LNCaP clone FGC (cell line): ENCODE results near the gene DYSF.

ENCODE experiments used
- DNase-seq: peaks from one replicate; pipeline ENCODE4 v3.0.0-alpha.2; 2011; ENCODE audit warnings: low read depth
- H3K4me3 ChIP-seq: 2 replicates; pipeline ENCODE4 v1.5.1; 2011; ENCODE audit warnings: mild to moderate bottlenecking, low read depth, low read length, control low read depth
- CTCF ChIP-seq: IDR thresholded peaks from 2 replicates; pipeline ENCODE4 v1.5.1; 2012; ENCODE audit warnings: mild to moderate bottlenecking; ENCODE audit not compliant: control insufficient read depth, insufficient read depth; ENCODE audit errors: extremely low read depth

The DYSF gene

DNA sequence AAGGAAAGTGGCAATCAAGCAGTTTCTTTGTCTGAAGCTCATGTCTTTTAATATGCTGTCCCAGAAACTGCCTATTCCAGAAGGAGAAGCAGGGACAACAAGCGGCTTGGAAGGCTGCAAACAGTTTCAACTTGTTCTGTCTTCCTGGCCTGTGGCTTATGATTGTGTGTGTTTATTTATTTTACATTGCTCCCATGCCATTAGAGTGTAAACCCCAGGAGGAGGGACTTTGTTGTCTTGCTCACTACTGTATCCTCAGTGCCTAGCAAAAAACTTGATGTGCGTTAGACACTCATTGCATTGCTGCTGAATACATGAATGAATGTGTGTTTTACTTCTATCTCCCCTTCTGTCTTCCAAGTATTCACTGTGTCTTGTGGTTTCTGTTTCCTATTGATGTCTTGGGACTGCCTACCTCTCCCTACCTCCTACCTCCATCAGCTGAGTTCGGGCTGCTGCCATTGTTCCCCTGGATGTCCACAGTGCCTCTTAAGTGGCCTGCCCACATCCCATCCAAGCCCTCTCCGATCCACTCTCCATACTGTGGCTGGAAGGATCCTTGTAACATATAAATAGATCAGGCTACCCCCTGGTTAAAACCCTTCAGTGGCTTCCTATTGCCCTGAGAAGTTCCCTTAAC is 261.4 kb downstream of the DYSF start:
- TF ChIP-seq CTCF: no peak
- no peak overlapping the region for H3K4me3 ChIP-seq
- no peak for DNase-seq

- H3K4me3 ChIP-seq: no peak overlapping the region
- TF ChIP-seq CTCF: no peak
- DNase-seq: no peak
These were observed 261.9 kb downstream of the DYSF start for GRCh38 chr2:71715241-71715750.

DNA sequence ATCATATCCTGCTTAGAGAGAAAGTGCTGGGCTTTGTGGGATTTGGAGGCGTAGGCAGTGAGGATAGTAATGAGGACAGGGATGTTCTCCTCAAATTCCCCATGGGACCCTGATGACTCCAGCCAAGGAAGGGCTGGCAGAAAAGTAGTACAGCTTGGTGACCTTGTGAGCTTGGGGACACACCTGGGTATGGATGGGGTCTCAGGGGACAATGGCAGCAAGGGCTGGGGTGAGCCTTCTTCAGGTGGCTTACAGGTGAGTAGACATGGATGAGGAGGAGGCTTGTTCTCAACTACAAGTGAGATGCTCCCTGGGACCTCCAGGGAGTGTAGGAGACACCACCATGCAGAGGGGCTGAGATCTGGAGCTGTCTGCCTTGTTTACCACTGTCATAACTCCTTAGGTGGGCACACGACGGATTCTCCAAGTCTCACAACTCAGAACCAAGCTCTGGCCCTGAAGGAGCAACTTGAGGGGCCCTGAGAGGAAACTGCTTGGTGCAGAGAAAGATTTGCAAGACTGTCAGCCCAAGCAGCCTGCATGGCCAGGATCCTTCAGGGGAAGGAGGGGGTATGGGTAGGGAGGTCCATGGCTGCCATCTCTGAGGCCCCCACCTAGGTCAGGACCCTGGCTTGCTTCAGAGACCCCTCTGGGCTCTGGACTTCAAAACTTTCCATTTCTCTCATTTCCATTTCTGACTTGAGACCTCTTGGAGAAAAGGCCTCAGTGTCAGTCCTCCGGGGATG is 262.8 kb downstream of the DYSF start:
- no peak for DNase-seq
- no peak for TF ChIP-seq CTCF
- no peak overlapping the region for H3K4me3 ChIP-seq

DNA sequence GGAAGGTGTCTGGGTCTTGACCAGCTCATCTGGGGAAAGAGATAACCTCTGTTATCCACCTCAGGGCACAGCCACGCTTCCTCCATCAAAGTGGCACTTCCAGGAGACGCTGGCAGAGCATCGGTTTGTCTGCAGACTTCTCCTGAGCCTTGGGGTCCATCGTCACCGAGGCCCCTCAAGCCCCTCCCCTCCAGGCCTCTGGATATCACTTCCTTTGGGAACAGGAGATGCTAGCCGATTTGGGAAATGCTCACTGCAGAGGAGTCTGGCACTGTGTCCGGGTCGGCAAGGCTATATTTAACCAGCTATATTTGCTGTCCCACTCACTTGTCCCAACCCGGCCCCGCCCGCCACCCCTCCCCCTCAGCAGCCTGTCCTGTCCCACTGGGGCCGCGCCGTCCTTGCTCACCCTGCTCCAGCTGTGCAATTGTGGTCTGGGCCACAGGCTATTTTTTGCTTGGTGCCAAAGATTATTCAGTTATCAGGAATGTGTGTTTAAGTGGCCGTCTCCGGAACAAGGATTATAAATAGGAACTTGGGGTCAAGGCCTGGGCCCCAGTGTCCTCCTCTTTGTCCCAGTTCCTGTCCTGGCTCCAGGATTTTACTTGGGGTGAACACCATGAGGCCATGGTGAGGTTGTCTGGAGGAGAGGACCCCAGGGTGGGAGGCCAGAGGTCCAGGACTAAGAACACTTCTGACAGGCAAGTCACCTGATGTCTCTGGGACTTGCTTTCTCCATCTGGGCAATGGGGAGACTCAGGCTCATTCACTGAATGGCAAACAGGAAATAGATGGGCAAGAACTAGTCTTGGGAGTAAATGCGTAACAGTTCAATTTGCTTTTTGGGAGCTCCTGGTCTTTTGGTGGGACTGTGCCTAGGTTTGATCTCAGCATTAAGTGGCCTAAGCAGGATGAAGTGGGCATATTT is 263.6 kb downstream of the DYSF start:
- no peak overlapping the region for H3K4me3 ChIP-seq
- no peak for TF ChIP-seq CTCF
- DNase-seq: no peak

- TF ChIP-seq CTCF: no peak
- DNase-seq: no peak
- no peak overlapping the region for H3K4me3 ChIP-seq
These were observed 265.3 kb downstream of the DYSF start for GRCh38 chr2:71718686-71719085.

GRCh38 chr2:71719520-71720282 is 266.3 kb downstream of the DYSF start:
- no peak for TF ChIP-seq CTCF
- no peak overlapping the region for H3K4me3 ChIP-seq
- DNase-seq: no peak
